Left kidney (tissue), 2 donors: ENCODE data around the gene EDA. TPM values are rescaled to one million over a fixed set of nuclear protein-coding genes. Genes with fewer than 3 reads are reported as not detected.
"Not testable (repeated sequence)": the region's sequence is repeated elsewhere in the genome, so short reads cannot be mapped to it uniquely, and the experiment has no call there.

Experiments
- DNase-seq: peaks from one replicate; pipeline ENCODE4 v3.0.0-alpha.2; 2013
- polyA plus RNA-seq: library from polyadenylated mRNA; unstranded; fragments of 120-200 nt; gene quantifications from one replicate; pipeline ENCODE4 v1.2.1, GENCODE V29; 2013; ENCODE audit not compliant: insufficient read length

Gene EDA
- polyA plus RNA-seq, 1 donor = 7.0 TPM

GRCh38 chrX:69951753-69952152 lies 335.8 kb downstream of the EDA start:
- DNase-seq = no peak

- no peak for DNase-seq
Measured at GRCh38 chrX:69959712-69960111, 343.8 kb downstream of the EDA start.

GRCh38 chrX:69961365-69962072 lies 345.6 kb downstream of the EDA start:
- no peak for DNase-seq

- no peak for DNase-seq
Measured at GRCh38 chrX:69968950-69969349, 353.0 kb downstream of the EDA start.

GRCh38 chrX:69969460-69969859 lies 353.5 kb downstream of the EDA start:
- no peak for DNase-seq

- no peak for DNase-seq
Measured at GRCh38 chrX:69987691-69988090, 371.8 kb downstream of the EDA start.

- no peak for DNase-seq
Measured at GRCh38 chrX:69988955-69989394, 373.1 kb downstream of the EDA start.

- DNase-seq = no peak
Measured at GRCh38 chrX:69991685-69992084, 375.8 kb downstream of the EDA start.

- no peak for DNase-seq
Measured at GRCh38 chrX:69993494-69993893, 377.6 kb downstream of the EDA start.

GRCh38 chrX:69995362-69996112 lies 379.6 kb downstream of the EDA start:
- no peak for DNase-seq

GRCh38 chrX:69996113-69996468 lies 380.2 kb downstream of the EDA start:
- DNase-seq = no peak

GRCh38 chrX:69998299-69998698 lies 382.4 kb downstream of the EDA start:
- not testable (repeated sequence) for DNase-seq

- DNase-seq = no peak
Measured at GRCh38 chrX:70001269-70001668, 385.4 kb downstream of the EDA start.

GRCh38 chrX:70001708-70002341 lies 385.9 kb downstream of the EDA start:
- no peak for DNase-seq

- DNase-seq = no peak
Measured at GRCh38 chrX:70007946-70008345, 392.0 kb downstream of the EDA start.

- DNase-seq = no peak
Measured at GRCh38 chrX:70009049-70009448, 393.1 kb downstream of the EDA start.

GRCh38 chrX:70009970-70010369 lies 394.1 kb downstream of the EDA start:
- DNase-seq = no peak

- DNase-seq = no peak
Measured at GRCh38 chrX:70012756-70013155, 396.8 kb downstream of the EDA start.

- no peak for DNase-seq
Measured at GRCh38 chrX:70013466-70014381, 397.8 kb downstream of the EDA start.

GRCh38 chrX:70016513-70016912 lies 400.6 kb downstream of the EDA start:
- no peak for DNase-seq

GRCh38 chrX:70022616-70023015 lies 406.7 kb downstream of the EDA start:
- no peak for DNase-seq

GRCh38 chrX:70025464-70025863 lies 409.6 kb downstream of the EDA start:
- DNase-seq = no peak
